SK-N-SH treated with all-trans-retinoic acid at 6 μM for 48 hours (cell line): ENCODE results near the gene AKT2.

Experiments
- GLIS3 ChIP-seq: fragments of 250-450 bp; sonication (Bioruptor Pico); IDR thresholded peaks from 2 replicates; pipeline ENCODE4 v1.5.0; 2020; ENCODE audit warnings: mild to moderate bottlenecking, moderate library complexity
- PATZ1 ChIP-seq: fragments of 250-450 bp; sonication (Bioruptor Pico); IDR thresholded peaks from 2 replicates; pipeline ENCODE4 v1.8.0; 2020; ENCODE audit warnings: mild to moderate bottlenecking, moderate library complexity, borderline replicate concordance
- RARB ChIP-seq: fragments of 250-450 bp; sonication (Bioruptor Pico); IDR thresholded peaks from 2 replicates; pipeline ENCODE4 v1.8.0; 2021; ENCODE audit warnings: mild to moderate bottlenecking, moderate library complexity
- TSHZ2 ChIP-seq: fragments of 250-450 bp; sonication (Bioruptor Pico); IDR thresholded peaks from 2 replicates; pipeline ENCODE4 v1.5.0; 2020; ENCODE audit warnings: mild to moderate bottlenecking, moderate library complexity
- ZFP3 ChIP-seq: fragments of 250-450 bp; sonication (Bioruptor Pico); IDR thresholded peaks from 2 replicates; pipeline ENCODE4 v1.5.0; 2020; ENCODE audit warnings: mild to moderate bottlenecking, moderate library complexity
- ZFP30 ChIP-seq: fragments of 450-650 bp; formaldehyde crosslinking; IDR thresholded peaks from 2 replicates; pipeline ENCODE4 v1.5.0; 2022; ENCODE audit warnings: mild to moderate bottlenecking, moderate library complexity
- ZNF8 ChIP-seq: fragments of 450-650 bp; formaldehyde crosslinking; IDR thresholded peaks from 2 replicates; pipeline ENCODE4 v1.5.0; 2020; ENCODE audit warnings: mild to moderate bottlenecking, moderate library complexity

- TF ChIP-seq ZFP3 (CRISPR knock-in tag) (no peak), PATZ1 (CRISPR knock-in tag) (no peak), ZNF8 (no peak), GLIS3 (CRISPR knock-in tag) (no peak), RARB (no peak), ZFP30 (no peak), TSHZ2 (CRISPR knock-in tag) (no peak)
These were observed 19.2 kb upstream of the AKT2 start for GRCh38 chr19:40304306-40304705.
